Hippocampal formation (tissue), 2 donors: Measurements from ENCODE around the gene HRH3.

Experiments used
- DNase-seq, 2 donors: peaks; one replicate each; lab custom pipeline; 2025; lab: John Stamatoyannopoulos, UW

HRH3 gene

DNA sequence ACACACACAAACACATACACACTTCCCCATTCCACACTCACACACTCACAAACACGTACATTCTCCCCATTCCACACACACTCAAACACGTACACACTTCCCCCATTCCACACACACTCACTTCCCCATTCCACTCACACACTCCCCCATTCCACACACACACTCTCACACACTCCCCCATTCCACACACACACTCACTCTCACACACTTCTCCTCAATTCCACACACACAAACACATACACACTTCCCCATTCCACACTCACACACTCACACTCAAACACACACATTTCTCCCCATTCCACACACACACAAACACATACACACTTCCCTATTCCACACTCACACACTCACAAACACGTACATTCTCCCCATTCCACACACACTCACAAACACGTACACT is 9.6 kb upstream of the HRH3 start:
- no peak for DNase-seq

- no peak for DNase-seq
Observed at GRCh38 chr20:62228982-62229545, 9.0 kb upstream of the HRH3 start.

- no peak for DNase-seq
Observed at GRCh38 chr20:62227977-62228958, 8.2 kb upstream of the HRH3 start.

GRCh38 chr20:62227591-62227976 is 7.5 kb upstream of the HRH3 start:
- no peak for DNase-seq

DNA sequence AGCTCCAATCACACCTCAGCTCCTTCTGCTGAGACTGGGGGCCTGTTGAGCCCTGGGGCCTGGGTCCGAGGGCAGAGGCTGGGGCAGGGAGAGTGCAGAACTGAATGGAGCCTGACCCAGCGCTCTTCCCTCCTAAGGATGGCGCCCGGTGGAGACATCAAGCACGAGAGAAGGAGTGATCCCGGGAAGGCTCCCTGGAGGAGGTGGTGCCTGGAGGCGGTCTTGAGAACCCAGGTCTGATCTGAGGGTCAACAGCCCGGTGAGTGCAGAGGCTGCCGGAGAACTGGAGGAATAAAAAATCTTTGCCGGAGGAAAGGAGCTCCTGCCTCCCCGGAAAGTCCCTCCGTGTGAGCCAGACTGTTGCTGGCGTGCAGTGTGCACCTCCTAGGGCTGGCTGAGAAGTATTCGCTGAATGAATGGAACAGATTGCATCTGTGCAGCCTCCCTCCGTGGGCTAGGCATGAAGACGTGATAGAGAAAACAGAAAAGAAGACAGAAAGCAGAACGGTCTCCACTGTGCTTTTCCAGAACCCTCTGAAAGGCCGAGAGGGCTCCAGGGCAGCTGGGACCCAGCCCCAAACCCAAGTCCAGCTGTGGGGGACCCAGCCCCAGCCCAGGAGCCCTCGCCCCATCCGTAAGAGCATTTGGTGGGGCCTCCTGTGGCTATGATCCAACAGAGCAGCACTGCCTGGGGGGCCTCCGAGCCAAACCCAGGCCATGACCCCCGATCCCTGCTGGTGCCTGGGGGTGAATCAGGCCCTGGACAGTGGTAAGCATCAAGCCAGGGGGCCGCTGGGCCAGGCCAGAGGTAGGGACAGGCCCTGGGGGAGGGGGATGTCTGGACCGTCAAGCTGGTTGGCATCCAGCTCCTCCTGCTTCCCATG is 6.9 kb upstream of the HRH3 start:
- no peak for DNase-seq

DNA sequence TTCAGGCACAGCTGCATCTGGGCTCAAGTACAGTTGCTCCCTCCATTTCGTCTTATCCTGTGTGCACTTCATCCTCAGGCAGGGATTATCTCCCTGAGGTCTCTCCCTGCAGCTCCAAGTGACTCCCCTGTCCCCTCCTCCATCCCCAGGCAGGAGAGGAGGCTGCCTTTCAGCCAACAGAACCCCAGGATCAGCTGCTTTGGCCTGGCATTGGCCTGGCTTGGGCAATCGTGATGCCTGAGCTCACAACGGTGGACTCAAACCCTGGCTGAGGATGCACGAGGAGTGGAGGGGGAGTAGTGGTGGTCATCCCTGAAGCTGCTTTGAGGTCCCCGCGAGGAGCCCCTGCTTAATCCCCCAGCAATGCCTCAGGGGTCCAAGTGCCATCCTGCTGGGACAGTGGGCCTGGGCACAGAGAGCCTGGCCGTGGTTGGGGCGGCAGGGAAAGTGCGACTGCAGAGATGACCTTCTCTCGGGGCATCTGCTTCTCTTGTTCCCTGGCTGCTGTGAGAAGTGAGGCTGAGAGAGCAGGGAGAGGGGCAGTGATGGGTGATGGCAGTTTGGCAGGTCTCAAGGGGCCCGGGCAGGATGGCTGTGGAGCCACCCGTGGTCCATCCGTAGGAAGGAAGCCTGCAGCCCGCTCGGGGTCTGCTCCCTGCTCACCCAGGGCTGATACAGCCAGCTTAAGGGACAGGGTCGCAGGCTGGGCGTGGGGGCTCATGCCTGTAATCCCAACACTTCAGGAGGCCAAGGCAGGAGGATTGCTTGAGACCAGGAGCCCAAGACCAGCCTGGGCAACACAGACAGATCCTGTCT is 6.0 kb upstream of the HRH3 start:
- DNase-seq, result no peak

DNA sequence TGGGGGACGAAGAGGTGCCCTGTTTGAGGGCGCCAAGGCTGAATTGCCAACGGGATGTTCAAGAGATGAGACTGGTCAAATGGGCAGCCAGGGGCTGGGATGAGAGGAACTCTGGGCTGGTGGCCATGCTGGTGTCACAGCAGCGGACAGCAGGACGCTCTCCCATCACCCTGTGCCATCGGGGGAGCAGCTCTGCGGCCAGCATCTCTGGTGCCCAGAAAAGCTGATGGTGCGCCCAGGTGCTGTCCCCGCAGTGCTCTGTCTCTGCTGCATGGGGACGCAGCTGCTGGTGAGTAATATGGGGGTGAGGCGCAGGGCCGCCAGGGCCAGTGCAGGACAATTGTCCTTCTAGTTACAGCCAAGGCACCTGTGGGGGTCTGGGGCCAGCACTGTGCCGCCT is 4.9 kb upstream of the HRH3 start:
- no peak for DNase-seq

DNA sequence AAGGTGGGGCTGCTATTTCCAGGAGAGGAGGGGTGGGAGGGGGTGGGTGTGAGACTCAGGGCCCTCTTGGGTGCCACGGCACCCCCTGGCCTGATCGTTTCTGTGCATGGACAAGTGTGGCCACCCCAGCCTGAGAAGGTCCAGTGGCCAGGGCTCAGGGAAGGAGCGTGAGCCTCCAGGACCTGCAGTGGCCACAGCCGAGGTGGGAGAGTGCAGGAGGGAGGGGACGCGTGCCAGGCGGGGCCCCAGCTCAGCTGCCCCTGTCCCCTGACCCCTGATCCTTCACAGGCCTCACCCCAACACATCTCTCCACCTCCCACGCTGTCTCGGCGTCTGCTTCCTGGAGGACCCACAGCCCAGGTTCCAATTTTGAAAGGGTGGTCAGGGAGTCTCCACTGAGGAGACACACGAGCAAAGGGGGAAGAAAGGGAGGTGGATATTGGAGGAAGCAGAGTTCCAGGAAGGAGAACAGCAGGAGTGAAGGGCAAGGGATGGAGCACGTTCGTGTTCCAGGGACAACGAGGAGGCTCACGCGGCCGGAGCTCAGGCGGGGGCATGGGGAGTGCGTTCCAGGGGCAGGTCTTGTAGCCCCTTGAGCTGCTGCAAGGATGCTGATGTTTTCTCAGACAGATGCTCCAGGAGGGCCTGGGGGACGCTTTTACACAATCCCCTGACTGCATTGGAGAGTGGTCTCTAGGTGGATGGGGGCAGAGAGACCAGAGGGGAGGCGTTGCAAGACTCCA is 4.2 kb upstream of the HRH3 start:
- DNase-seq, result no peak

GRCh38 chr20:62223571-62223970 is 3.5 kb upstream of the HRH3 start:
- no peak for DNase-seq

DNA sequence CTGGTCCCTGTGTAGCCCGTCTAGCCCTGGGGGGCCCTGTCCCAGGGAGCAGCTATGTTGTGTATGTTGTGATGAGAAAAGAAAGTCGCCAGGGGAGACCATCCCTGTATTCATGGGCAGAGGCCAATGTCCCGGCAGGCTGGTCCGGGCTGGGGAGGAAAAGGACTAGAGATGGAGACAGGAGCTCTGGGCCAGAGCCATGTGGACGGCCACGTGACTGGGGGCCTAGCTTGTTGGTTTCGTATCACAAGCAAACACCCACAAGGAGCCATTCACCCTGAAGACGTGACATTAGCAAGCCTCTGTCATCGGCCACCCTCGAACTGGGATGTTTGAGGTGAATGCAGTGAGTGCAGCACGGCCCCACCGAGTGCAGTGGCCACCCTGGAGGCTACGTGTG is 2.9 kb upstream of the HRH3 start:
- DNase-seq, result no peak

- DNase-seq, result no peak
Observed at GRCh38 chr20:62222266-62222850, 2.3 kb upstream of the HRH3 start.

GRCh38 chr20:62220666-62221568 is 839 bp upstream of the HRH3 start:
- DNase-seq, result no peak

- DNase-seq, result no peak
Observed at GRCh38 chr20:62219101-62219991, 732 bp downstream of the HRH3 start.

- no peak for DNase-seq
Observed at GRCh38 chr20:62217913-62218773, 1.9 kb downstream of the HRH3 start.

DNA sequence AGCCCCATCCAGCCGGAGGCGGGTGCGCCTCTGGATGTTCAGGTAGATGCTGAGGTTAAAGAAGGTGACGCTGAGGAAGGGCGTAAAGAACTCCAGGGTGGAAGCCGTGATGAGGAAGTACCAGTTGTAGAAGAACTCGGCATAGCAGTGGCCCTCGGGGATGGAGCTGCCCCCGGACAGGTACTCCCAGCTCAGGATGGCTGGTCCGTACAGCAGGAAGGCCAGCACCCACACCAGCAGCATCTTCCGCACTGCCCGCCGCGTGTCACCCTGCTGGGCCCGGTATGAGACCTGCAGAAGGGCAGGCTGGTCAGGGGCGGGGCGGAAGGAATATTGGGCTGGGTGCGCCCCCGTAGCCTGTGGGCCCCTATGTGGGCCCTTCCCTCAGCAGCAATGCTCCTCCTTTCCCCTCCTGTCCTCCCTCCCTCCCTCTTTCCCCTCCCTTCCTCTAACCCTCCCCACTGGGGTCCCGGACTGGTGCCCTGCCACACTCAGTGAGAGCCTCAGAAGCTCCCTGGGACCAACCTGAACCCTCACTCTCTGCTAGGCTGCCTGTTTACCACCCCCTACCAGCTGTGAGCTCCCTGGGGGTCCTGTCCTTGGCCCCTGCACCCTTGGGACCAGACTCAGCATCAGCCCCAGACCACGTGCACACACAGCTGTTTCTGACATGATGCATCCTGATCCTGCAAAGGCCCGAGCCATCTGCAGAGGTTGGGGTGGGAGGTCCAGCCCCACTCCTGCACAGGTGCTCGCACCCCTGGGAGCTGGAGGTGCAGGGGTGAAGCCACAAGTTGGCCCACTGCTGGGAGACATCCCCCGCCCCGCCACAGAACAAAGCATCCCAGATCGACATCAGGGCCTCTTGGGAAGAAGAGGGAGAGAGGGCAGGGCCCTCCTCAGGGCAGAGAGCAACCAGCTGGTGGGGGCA is 3.2 kb downstream of the HRH3 start:
- no peak for DNase-seq

DNA sequence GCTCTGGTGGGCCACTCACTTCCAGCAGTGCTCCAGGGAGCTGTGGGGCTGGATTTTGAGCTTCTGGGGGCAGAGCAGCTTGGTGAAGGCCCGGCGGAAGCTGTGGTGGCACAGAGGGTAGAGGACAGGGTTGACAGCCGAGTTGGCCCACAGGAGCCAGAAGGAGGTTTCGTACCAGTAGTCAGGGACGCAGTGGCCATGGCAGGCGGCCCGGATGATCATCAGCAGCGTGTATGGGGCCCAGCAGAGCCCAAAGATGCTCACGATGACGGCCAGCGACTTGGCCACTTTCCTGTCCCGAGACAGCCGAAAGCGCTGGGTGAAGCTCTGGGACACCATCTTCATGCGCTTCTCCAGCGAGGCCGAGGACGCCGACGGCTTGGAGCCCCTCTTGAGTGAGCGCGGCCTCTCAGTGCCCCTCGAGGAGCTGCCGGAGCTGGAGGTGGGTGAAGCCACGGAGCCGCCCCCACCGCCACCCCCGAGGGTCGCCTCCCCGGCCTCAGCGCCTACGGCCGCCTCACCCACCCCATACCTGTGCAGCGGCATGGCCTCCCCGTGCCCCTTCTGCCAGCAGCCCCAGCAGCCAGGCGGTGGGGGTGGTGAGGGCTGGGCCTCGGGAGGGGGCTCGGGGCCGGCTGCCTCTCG is 4.0 kb downstream of the HRH3 start:
- DNase-seq, result no peak
